C4-2B (cell line): ENCODE measurements around the gene GNAT2.
A peak's percentile ranks its signal among the peaks of the same experiment; 100 is the strongest.
"Not testable (repeated sequence)": the region's sequence is repeated elsewhere in the genome, so short reads cannot be mapped to it uniquely, and the experiment has no call there.

ENCODE experiments used
- H3K27ac ChIP-seq: fragments of 450-650 bp; 2 replicates; pipeline ENCODE4 v1.5.1; 2017
- CTCF ChIP-seq: fragments of 450-650 bp; conservative IDR thresholded peaks from 2 replicates; pipeline ENCODE4 v1.5.1; 2017; ENCODE audit warnings: mild to moderate bottlenecking
- ZFX ChIP-seq: fragments of 450-650 bp; IDR thresholded peaks from 2 replicates; pipeline ENCODE4 v1.6.1; 2017

GNAT2 gene

GRCh38 chr1:109619576-109620400 is at the start of gene GNAT2, which contains the start of gene AMPD2:
GNAT2 (minus strand) TSS chr1:109619616; CDS start chr1:109612870, 6,746 bp downstream.
AMPD2 (plus strand) TSS chr1:109619837; CDS start chr1:109621176, 1,339 bp downstream.
- TF ChIP-seq CTCF (no peak), ZFX (peak; percentile 26; the same call in 1 of the 2 replicates)
- peak within 1 kb of the TSS; percentile 96 for H3K27ac ChIP-seq

GRCh38 chr1:109668123-109668775 is 48.8 kb upstream of the GNAT2 start:
- no peak for TF ChIP-seq ZFX
- TF ChIP-seq CTCF = no peak
- no peak overlapping the region for H3K27ac ChIP-seq

GRCh38 chr1:109667452-109668122 is 48.2 kb upstream of the GNAT2 start, which contains the start of gene GSTM2:
GSTM2 (plus strand) TSS chr1:109668057; CDS start chr1:109668116, 59 bp downstream.
- TF ChIP-seq CTCF (no peak), ZFX (no peak)
- no peak within 1 kb of the TSS for H3K27ac ChIP-seq

- no peak overlapping the region for H3K27ac ChIP-seq
- TF ChIP-seq CTCF (no peak), ZFX (no peak)
These were observed 45.3 kb upstream of the GNAT2 start for GRCh38 chr1:109664671-109665070.

- TF ChIP-seq ZFX (no peak), CTCF (no peak)
- no peak overlapping the region for H3K27ac ChIP-seq
These were observed 42.0 kb upstream of the GNAT2 start for GRCh38 chr1:109661391-109661790.

- H3K27ac ChIP-seq = not testable (repeated sequence)
These were observed 41.2 kb upstream of the GNAT2 start for GRCh38 chr1:109660691-109661026.

GRCh38 chr1:109659997-109660690 is 40.7 kb upstream of the GNAT2 start:
- TF ChIP-seq CTCF (no peak), ZFX (no peak)
- H3K27ac ChIP-seq = no peak overlapping the region
